Measurements from ENCODE around the gene SCRN1.

GRCh38 chr7:29884399-29885272 lies 105.0 kb downstream of the SCRN1 start:
- no peak for TF ChIP-seq GATA2 (IDR thresholded peaks at IDR 0.05; ENCODE audit: low read depth, low read length)
- no peak for TF ChIP-seq GATA3 (IDR thresholded peaks at IDR 0.05; ENCODE audit: low read depth, low read length)

All from SH-SY5Y (cell line).